ENCODE data around the gene DBH.
"Not testable (repeated sequence)": the region's sequence is repeated elsewhere in the genome, so short reads cannot be mapped to it uniquely, and the experiment has no call there.

DBH gene

DNA sequence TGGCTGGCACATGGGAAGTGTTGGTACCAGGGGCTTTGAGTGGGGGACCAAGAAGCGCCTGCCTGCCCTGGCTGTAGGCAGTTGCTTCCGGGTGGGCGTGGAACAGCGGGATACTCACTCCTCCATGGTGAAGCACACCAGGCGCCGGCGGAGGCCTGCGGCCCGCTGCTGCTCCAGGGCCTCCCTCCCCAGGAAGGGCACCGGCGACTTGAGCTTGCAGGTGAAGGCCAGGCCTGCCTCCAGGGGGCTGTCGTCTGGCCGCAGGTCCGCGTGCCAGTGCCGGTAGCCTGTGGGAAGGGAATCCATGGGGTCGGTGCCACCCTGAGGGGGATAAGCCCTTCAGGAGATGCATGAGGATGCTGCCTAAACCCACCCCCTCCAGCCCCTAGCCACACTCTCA, 34.3 kb downstream of the DBH start:
- TF ChIP-seq JUND (IDR thresholded peaks at IDR 0.05; ENCODE audit: low read depth), result no peak
- DNase-seq (ENCODE audit: low read depth in 1 of 2, low spot score in 1 of 2), result no peak
- in situ Hi-C loops (cut with HindIII; ENCODE audit: low pct_unique_long_range_greater_than_20kb, low sequenced_read_pairs), result no loop called here

DNA sequence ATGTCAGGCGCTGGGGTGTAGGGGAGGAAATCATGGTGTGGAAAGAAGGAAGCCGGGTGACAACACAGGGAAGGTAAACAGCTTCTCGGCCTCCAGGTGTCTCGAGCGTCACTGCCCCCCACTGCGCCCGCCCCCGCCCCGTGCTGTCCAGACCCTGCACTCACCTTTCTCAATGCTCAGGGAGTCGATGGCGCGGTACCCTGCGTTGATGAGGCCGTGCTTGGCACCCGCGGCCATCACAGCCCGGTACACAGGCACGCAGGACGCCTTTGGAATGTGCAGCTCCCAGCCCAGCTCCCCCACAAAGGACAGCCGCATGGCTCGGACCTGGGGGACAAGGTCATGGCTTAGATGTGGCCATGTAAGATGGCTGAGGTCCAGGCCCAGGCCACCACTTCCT, 35.2 kb downstream of the DBH start:
- no peak for DNase-seq (ENCODE audit: low read depth in 1 of 2, low spot score in 1 of 2)
- in situ Hi-C loops (cut with HindIII; ENCODE audit: low pct_unique_long_range_greater_than_20kb, low sequenced_read_pairs), result no loop called here
- TF ChIP-seq JUND (IDR thresholded peaks at IDR 0.05; ENCODE audit: low read depth), result no peak

DNA sequence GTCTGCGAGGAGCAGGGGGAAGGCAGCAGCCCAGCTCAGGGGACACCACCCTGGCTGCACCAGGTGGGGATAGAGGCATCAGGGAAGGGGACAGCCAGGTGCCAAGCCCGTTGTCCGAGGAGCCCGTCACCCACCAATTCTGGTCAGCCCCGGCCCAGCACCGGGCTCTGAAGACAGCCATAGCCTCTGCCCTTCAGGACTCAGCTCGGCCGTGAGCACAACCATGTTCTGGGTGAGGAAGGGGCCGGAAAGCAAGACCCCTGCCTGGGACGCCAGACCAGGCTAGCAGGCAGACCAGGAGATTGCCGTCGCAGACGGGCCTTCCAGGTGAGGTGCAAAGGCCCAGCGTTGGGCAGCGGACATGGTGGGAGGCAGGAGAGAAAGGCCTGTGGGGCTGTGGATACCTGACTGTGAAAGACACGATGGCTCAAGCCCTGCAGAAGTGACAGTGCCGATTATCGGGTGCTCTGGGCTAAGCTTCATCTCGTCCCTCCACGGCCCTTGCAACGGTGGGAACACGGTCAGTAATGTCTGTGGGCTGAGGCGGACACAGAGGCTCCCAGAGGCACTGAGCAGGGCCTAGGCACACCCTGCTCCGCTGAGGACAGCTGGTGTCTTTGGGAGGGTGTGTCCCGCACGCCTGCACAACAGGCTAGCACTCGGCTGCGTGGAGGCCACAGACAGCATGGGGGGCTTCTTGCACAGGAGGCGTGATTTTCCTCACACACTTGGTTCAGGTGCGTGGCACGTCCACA, 36.5 kb downstream of the DBH start:
- no peak for TF ChIP-seq JUND (IDR thresholded peaks at IDR 0.05; ENCODE audit: low read depth)
- in situ Hi-C loops (cut with HindIII; ENCODE audit: low pct_unique_long_range_greater_than_20kb, low sequenced_read_pairs), result no loop called here
- DNase-seq (ENCODE audit: low read depth in 1 of 2, low spot score in 1 of 2), result no peak

DNA sequence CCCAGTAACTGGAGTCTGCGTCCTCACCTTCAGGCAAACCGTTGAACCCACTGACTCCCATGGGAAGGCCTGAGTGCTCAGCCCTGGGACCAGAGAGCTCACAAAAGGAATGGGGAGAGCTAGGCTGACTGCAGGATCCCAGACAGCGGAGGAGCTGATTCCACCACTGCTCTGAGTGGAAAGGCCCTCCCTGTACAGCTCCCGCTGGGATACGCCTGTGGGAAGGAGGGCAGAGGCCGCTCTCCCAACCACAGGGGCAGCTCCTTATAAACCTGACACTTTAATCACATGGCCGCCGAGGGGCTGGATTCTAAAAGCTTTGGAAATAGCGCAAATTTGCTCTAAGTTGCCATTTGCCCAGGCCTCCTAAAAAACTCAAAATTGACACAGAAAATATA, 37.1 kb downstream of the DBH start:
- in situ Hi-C loops (cut with HindIII; ENCODE audit: low pct_unique_long_range_greater_than_20kb, low sequenced_read_pairs), result no loop called here
- no peak for TF ChIP-seq JUND (IDR thresholded peaks at IDR 0.05; ENCODE audit: low read depth)
- DNase-seq (ENCODE audit: low read depth in 1 of 2, low spot score in 1 of 2), result no peak

DNA sequence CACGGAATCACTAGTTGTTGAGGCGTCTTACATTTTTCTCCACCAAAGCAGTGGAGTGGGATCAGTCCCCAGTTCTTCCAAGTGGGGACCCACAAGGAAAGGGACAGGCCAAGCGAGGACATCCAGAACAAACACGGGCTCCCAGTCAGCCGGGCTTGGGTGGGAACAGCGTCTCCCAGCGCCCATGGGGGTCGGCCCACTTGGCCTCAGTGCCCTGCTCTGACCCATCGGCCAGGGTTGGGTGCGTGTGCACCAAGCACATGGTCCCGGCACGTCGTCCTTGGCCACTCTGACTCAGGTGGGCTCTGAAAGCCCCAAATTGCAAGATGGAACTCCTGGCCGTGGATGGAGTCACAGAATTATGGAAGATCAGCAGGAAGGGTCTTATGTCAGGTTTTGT, 37.9 kb downstream of the DBH start:
- TF ChIP-seq JUND (IDR thresholded peaks at IDR 0.05; ENCODE audit: low read depth), result no peak
- in situ Hi-C loops (cut with HindIII; ENCODE audit: low pct_unique_long_range_greater_than_20kb, low sequenced_read_pairs), result no loop called here
- DNase-seq (ENCODE audit: low read depth in 1 of 2, low spot score in 1 of 2), result no peak

DNA sequence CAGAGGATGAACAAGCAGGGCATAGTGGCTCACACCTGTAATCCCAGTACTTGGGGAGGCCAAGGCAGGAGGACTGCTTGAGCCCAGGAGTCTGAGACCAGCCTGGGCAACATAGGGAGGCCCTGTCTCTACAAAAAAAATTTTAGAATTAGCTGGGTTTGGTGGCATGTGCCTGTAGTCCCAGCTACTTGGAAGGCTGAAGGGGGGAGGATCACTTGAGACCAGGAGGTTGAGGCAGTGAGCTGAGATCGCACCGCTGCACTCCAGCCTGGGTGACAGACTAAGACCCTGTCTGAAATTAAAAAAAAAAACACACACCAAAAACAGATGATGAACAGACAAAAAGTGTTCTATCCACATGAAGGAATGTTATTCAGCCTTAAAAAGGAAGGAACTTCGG, 39.6 kb downstream of the DBH start:
- DNase-seq (ENCODE audit: low read depth in 1 of 2, low spot score in 1 of 2); in situ Hi-C loops (cut with HindIII; ENCODE audit: low pct_unique_long_range_greater_than_20kb, low sequenced_read_pairs): not testable (repeated sequence)

DNA sequence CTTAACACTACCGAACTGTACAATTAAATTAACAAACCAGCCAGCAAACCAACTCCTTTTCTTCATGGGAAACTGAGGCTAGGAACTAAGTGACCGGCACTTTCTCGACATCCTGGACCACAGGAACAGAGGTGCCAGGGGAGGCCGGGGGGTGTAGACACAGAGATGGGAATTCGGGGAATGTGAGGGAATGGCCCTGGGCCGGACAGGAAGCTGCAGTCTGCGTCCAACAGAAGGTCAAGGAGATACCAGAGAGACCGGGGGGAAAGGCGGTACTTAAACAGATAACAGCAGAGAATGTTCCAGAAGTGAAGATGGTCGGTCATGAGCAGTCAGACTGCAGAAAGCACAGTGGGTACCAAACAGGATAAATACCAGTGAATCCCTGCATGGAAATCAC, 40.3 kb downstream of the DBH start:
- in situ Hi-C loops (cut with HindIII; ENCODE audit: low pct_unique_long_range_greater_than_20kb, low sequenced_read_pairs), result no loop called here
- TF ChIP-seq JUND (IDR thresholded peaks at IDR 0.05; ENCODE audit: low read depth), result no peak
- no peak for DNase-seq (ENCODE audit: low read depth in 1 of 2, low spot score in 1 of 2)

DNA sequence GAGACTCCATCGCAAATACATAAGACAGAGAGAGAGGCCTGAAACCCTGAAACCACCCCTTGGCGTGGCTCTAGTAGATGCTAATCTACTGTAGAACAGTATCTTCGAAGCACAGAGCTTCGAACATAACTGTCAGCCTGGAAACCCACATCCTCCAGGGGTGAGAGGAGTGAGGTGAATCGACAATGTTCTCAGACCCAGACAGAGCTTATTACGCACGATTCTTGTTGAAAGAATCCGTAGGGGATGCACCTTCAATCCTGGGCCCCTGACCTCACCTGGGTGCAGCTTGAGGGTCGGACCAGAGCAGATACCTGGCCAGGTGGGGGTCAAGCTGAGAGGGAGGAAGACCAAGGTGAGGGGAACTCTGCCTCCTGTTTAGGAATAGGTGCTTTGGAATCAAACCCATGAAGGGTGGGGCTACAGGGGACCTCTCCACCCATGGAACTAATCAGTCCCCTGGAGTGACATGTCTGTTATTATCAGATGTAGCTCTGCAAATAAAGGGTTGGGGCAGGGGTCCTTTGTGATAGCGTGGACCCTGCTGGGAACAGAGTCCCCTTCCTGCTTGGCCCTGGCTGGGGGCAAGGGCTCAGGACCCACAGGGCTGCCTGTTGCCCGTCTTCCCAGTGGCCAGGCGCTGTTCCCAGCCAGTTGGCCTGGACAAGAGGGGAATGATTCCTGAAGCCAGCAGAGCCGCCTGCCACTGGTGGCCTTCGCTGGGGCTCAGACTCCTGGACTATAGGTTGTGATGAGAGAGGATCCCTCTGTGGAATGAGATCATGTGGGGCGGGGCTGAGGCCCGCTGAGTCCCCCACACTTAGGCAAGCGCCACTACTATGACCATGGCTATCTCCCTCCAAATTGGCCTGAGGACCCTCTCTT, 41.2 kb downstream of the DBH start:
- in situ Hi-C loops (cut with HindIII; ENCODE audit: low pct_unique_long_range_greater_than_20kb, low sequenced_read_pairs), result no loop called here
- no peak for TF ChIP-seq JUND (IDR thresholded peaks at IDR 0.05; ENCODE audit: low read depth)
- no peak for DNase-seq (ENCODE audit: low read depth in 1 of 2, low spot score in 1 of 2)

DNA sequence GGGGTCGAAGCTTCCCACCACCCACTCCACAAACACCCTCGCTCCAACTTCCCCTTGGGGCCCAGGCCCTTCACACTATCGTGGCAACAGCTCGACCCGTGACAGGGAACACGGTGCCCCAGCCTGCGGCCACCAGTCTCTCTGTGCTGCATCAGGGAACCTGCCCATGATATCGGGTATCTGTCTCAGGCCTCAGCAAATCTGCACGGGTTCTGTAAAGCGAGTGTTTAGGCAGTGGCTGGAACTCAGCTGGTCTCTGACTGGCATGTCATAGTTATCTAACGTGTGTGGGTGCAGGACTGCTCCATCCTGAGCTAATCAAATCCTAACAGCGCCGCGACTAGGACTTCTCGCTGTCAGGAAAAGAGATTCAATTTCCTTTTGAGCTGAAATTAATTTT, 42.9 kb downstream of the DBH start:
- in situ Hi-C loops (cut with HindIII; ENCODE audit: low pct_unique_long_range_greater_than_20kb, low sequenced_read_pairs), result no loop called here
- DNase-seq (ENCODE audit: low read depth in 1 of 2, low spot score in 1 of 2), result no peak
- no peak for TF ChIP-seq JUND (IDR thresholded peaks at IDR 0.05; ENCODE audit: low read depth)

DNA sequence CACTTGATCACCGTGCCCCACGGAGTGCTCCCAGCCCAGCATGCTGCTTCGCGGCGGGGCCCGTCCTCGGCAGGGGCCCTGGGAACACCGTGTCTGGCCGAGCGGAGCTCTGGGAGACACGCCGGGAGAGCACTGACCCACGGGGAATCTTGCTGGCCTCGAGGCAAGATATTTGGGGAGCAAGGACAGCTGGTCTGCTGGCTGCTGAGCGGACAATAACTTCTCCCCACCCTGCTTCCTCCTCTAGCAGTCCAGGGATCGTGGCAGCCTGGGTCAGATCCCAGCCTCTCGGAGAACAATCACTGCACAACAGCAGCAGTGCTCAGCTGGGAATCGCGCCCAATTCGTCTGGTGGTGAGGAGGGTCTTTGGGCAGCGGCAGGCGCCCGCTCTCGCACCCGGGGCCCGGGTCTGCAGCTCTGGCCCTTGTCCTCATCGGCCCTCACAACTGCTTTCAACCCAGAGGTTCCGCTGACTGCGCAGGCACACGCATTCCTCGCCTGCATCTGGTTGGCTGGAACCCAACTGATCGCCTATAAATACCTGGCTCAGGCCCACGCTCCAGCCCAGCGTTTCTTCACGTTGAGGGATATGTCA, 43.4 kb downstream of the DBH start:
- no peak for DNase-seq (ENCODE audit: low read depth in 1 of 2, low spot score in 1 of 2)
- in situ Hi-C loops (cut with HindIII; ENCODE audit: low pct_unique_long_range_greater_than_20kb, low sequenced_read_pairs), result no loop called here
- TF ChIP-seq JUND (IDR thresholded peaks at IDR 0.05; ENCODE audit: low read depth), result no peak

DNA sequence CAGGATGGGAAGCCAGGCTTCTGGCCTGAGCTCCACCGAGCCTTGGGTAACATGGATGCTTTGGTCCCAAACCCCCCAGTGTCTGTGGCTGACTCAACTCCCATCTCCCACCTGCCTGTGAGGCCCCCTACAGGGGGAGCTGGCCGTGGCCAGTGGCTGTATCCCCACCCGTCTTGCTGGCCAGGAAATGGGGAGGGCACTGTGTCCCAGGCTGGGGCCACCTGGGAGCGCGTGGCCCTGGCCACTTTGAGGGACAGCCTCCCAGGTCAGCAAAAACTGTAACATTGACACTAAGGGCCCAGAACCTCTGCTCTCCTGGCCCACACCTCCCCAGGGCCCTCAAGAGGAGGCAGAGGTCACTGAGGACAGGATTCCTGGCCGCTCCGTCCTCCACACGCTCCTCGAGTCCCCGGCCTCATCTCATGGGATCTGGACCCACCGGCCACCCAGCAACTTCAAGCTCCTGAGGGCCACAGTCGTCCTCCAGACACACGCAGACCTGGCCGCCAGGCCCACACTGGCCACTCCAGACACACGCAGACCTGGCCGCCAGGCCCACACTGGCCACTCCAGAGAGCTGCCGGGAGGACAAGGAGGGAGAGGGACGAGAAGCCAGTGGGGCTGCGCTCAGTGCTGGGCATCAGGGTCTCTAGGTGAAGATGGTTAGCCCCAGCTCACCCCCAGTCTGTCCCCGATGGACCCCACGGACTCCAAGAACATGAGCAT, 44.2 kb downstream of the DBH start:
- TF ChIP-seq JUND (IDR thresholded peaks at IDR 0.05; ENCODE audit: low read depth), result no peak
- no peak for DNase-seq (ENCODE audit: low read depth in 1 of 2, low spot score in 1 of 2)
- in situ Hi-C loops (cut with HindIII; ENCODE audit: low pct_unique_long_range_greater_than_20kb, low sequenced_read_pairs), result no loop called here

DNA sequence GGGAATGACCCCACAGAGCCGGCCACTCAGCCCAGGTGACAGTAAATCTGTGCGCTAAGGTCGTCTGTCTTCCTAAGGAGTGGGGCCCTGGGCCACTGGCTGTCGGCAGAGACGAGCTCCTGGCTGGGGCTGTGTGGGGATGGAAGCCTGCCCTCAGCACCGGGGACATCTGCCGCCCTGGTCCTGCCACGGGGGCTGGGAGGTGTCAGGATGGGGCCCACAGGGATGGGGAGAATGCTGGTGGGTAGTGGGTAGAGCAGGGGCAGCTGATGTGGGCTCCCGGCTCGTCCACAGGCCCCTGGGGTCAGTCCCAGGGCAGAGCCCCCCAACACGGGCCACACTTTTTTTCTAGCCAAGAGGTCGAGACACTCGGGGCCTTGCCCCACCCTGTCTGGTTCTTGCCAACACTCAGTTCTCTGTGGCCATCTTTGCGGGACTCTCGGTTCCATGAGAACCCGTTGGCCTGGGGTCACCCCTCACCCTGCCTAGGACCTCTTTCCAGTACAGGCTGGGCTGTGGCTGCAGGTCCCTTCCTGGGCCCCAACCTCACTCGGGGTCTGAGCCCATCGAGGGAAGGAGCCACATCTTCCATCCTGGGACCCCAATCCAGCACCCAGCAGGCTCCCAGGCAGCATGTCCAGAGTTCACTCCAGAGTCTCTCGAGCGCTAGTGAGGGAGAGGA, 45.0 kb downstream of the DBH start:
- TF ChIP-seq JUND (IDR thresholded peaks at IDR 0.05; ENCODE audit: low read depth), result no peak
- no peak for DNase-seq (ENCODE audit: low read depth in 1 of 2, low spot score in 1 of 2)
- in situ Hi-C loops (cut with HindIII; ENCODE audit: low pct_unique_long_range_greater_than_20kb, low sequenced_read_pairs), result no loop called here
